Measurements from ENCODE around the gene CCDC197.

The CCDC197 gene

GRCh38 chr14:94054936-94055335 lies 57.8 kb downstream of the CCDC197 start:
- DNase-seq (ENCODE audit: low read depth in 2 of 3, low spot score in 2 of 3), result no peak

- no peak for DNase-seq (ENCODE audit: low read depth in 2 of 3, low spot score in 2 of 3)
Observed at GRCh38 chr14:94056579-94057308, 59.6 kb downstream of the CCDC197 start.

GRCh38 chr14:94058128-94058673 lies 61.1 kb downstream of the CCDC197 start:
- no peak for DNase-seq (ENCODE audit: low read depth in 2 of 3, low spot score in 2 of 3)

All from activated CD8-positive, alpha-beta memory T cell treated with anti-CD3 and anti-CD28 coated beads for 48 hours (primary cell).